OCI-LY1 (cell line): ENCODE results near the gene ZNF677.
"Not testable (repeated sequence)": the region's sequence is repeated elsewhere in the genome, so short reads cannot be mapped to it uniquely, and the experiment has no call there.

Experiments used
- H2AFZ ChIP-seq: fragments of 200-600 bp; sonication (generic), shearing (Covaris generic); 2 replicates; pipeline ENCODE4 v1.6.0; 2014; ENCODE audit warnings: antibody characterized with exemption, mild to moderate bottlenecking, low read length
- H3F3A ChIP-seq: fragments of 200-600 bp; sonication (generic), shearing (Covaris generic); 2 replicates; pipeline ENCODE4 v1.6.0; 2014; ENCODE audit warnings: mild to moderate bottlenecking, antibody characterized with exemption, low read length, moderate library complexity; ENCODE audit not compliant: insufficient read depth
- H3K27ac ChIP-seq: fragments of 200-600 bp; sonication (generic); 2 replicates; pipeline ENCODE4 v1.5.1; 2014; ENCODE audit warnings: low read length, mixed run types, mild to moderate bottlenecking, low read depth; ENCODE audit not compliant: poor library complexity, severe bottlenecking
- H3K27me3 ChIP-seq: fragments of 200-600 bp; sonication (generic); 2 replicates; pipeline ENCODE4 v1.6.0; 2014; ENCODE audit warnings: antibody characterized with exemption, mild to moderate bottlenecking, low read length, moderate library complexity; ENCODE audit not compliant: insufficient read depth
- H3K36me3 ChIP-seq: fragments of 200-600 bp; sonication (generic); 2 replicates; pipeline ENCODE4 v1.6.1; 2014; ENCODE audit warnings: mild to moderate bottlenecking, antibody characterized with exemption, low read length, moderate library complexity, mixed read lengths; ENCODE audit not compliant: insufficient read depth
- H3K4me1 ChIP-seq: fragments of 200-600 bp; sonication (generic); 2 replicates; pipeline ENCODE4 v1.5.1; 2014; ENCODE audit warnings: mild to moderate bottlenecking, low read length, moderate library complexity; ENCODE audit not compliant: insufficient read depth, severe bottlenecking
- H3K4me2 ChIP-seq: fragments of 200-600 bp; sonication (generic), shearing (Covaris generic); 2 replicates; pipeline ENCODE4 v1.6.1; 2014; ENCODE audit warnings: low read length
- H3K4me3 ChIP-seq: fragments of 200-600 bp; sonication (generic); 2 replicates; pipeline ENCODE4 v1.5.1; 2014; ENCODE audit warnings: low read length, low read depth, mild to moderate bottlenecking, mixed read lengths; ENCODE audit not compliant: poor library complexity, severe bottlenecking
- H3K79me2 ChIP-seq: fragments of 200-600 bp; shearing (Covaris generic); 2 replicates; pipeline ENCODE4 v1.6.1; 2016; ENCODE audit warnings: mixed run types, low read length, mixed read lengths; ENCODE audit not compliant: insufficient read depth
- H3K9ac ChIP-seq: fragments of 200-600 bp; sonication (generic), shearing (Covaris generic); 2 replicates; pipeline ENCODE4 v1.6.1; 2014; ENCODE audit warnings: mild to moderate bottlenecking, low read length, mixed read lengths
- H3K9me2 ChIP-seq: fragments of 200-600 bp; sonication (generic), shearing (Covaris generic); 2 replicates; pipeline ENCODE4 v1.6.1; 2014; ENCODE audit warnings: low read depth, mild to moderate bottlenecking, low read length, mixed read lengths
- H3K9me3 ChIP-seq: fragments of 200-600 bp; shearing (Covaris generic); 2 replicates; pipeline ENCODE4 v1.6.1; 2014; ENCODE audit warnings: low read length, mixed read lengths
- H4K20me1 ChIP-seq: fragments of 200-600 bp; sonication (generic), shearing (Covaris generic); 2 replicates; pipeline ENCODE4 v1.6.0; 2016; ENCODE audit warnings: mild to moderate bottlenecking, low read length; ENCODE audit not compliant: insufficient read depth
- CTCF ChIP-seq: fragments of 200-600 bp; sonication (generic), shearing (Covaris generic); IDR thresholded peaks from 2 replicates; pipeline ENCODE4 v1.5.1; 2017; ENCODE audit warnings: mild to moderate bottlenecking, antibody characterized with exemption, low read length, moderate library complexity, mixed read lengths
- EZH2 ChIP-seq: fragments of 200-600 bp; sonication (generic), shearing (Covaris generic); IDR thresholded peaks from 2 replicates; pipeline ENCODE4 v1.8.0; 2017; ENCODE audit warnings: borderline replicate concordance, mixed run types, mild to moderate bottlenecking, antibody characterized with exemption, low read length, moderate library complexity, mixed read lengths

ZNF677 gene

GRCh38 chr19:53272044-53272443 is 17.4 kb upstream of the ZNF677 start:
- Histone ChIP-seq H3K79me2 (no peaks in the 10 kb centered on the region), H3K4me2 (no peak overlapping the region), H2AFZ (no peak overlapping the region), H3K27ac (no peak overlapping the region), H3K9me3 (no peaks in the 10 kb centered on the region), H3K4me1 (no peaks in the 10 kb centered on the region), H3K4me3 (no peak overlapping the region), H3K9me2 (no peaks in the 10 kb centered on the region), H3F3A (no peaks in the 10 kb centered on the region), H4K20me1 (no peaks in the 10 kb centered on the region), H3K36me3 (no peaks in the 10 kb centered on the region), H3K27me3 (no peaks in the 10 kb centered on the region), H3K9ac (no peak overlapping the region)
- no peak for TF ChIP-seq CTCF
- no peak for TF ChIP-seq EZH2

GRCh38 chr19:53269861-53270260 is 15.2 kb upstream of the ZNF677 start:
- not testable (repeated sequence) for H4K20me1 ChIP-seq, H2AFZ ChIP-seq, H3K9me2 ChIP-seq, H3K4me1 ChIP-seq, H3K79me2 ChIP-seq, H3K4me3 ChIP-seq, H3K27me3 ChIP-seq, H3K4me2 ChIP-seq, H3K9me3 ChIP-seq, H3K36me3 ChIP-seq, H3F3A ChIP-seq, H3K27ac ChIP-seq, H3K9ac ChIP-seq

GRCh38 chr19:53267623-53268022 is 12.9 kb upstream of the ZNF677 start, which contains the start of gene VN1R4:
VN1R4 (minus strand) TSS chr19:53267723; CDS start chr19:53267665, 58 bp downstream.
- H3K27me3 ChIP-seq, H3K4me1 ChIP-seq, H3K4me2 ChIP-seq, H3K4me3 ChIP-seq, H3K9ac ChIP-seq, H3K9me2 ChIP-seq, H3K36me3 ChIP-seq, H3F3A ChIP-seq, H4K20me1 ChIP-seq, H3K27ac ChIP-seq, H3K9me3 ChIP-seq, H2AFZ ChIP-seq, H3K79me2 ChIP-seq: not testable (repeated sequence)

- H3K79me2 ChIP-seq, H3K4me2 ChIP-seq, H3K9me3 ChIP-seq, H3K27me3 ChIP-seq, H3K9ac ChIP-seq, H4K20me1 ChIP-seq, H3K4me1 ChIP-seq, H3K36me3 ChIP-seq, H3K9me2 ChIP-seq, H3K4me3 ChIP-seq, H2AFZ ChIP-seq, H3K27ac ChIP-seq, H3F3A ChIP-seq: not testable (repeated sequence)
Observed at GRCh38 chr19:53257715-53258342, 3.2 kb upstream of the ZNF677 start, which contains the start of gene VN1R2. VN1R2 (plus strand) TSS chr19:53258292; CDS start chr19:53258376, 84 bp downstream.
